GM12891 (cell line): Measurements from ENCODE around the gene LMCD1.

Experiments
- DNase-seq: peaks from one replicate; pipeline ENCODE4 v3.0.0; 2011; ENCODE audit warnings: low spot score; ENCODE audit not compliant: insufficient read length
- FAIRE-seq: peaks from 2 replicates; lab custom pipeline; 2011; peaks lifted over from hg19 to GRCh38; lab: Jason Lieb, UNC
- PAX5 ChIP-seq: IDR thresholded peaks from 2 replicates; pipeline ENCODE4 v1.6.1; 2011; ENCODE audit warnings: low read length, moderate library complexity, mild to moderate bottlenecking; ENCODE audit not compliant: insufficient read depth, severe bottlenecking
- POLR2A ChIP-seq: IDR thresholded peaks from 2 replicates; pipeline ENCODE4 v1.6.1; 2011; ENCODE audit warnings: low read depth, low read length, control low read depth
- POLR2AphosphoS5 ChIP-seq: IDR thresholded peaks from 2 replicates; pipeline ENCODE4 v1.6.1; 2011; ENCODE audit warnings: low read depth, low read length, control low read depth
- POU2F2 ChIP-seq: IDR thresholded peaks from 2 replicates; pipeline ENCODE4 v1.6.1; 2011; ENCODE audit warnings: low read depth, mild to moderate bottlenecking, control low read depth, low read length, moderate library complexity
- SPI1 ChIP-seq: IDR thresholded peaks from 2 replicates; pipeline ENCODE4 v1.6.1; 2011; ENCODE audit warnings: low read depth, low read length, control low read depth
- TAF1 ChIP-seq: IDR thresholded peaks from 2 replicates; pipeline ENCODE4 v1.6.1; 2011; ENCODE audit warnings: low read depth, low read length, control low read depth

The LMCD1 gene

DNA sequence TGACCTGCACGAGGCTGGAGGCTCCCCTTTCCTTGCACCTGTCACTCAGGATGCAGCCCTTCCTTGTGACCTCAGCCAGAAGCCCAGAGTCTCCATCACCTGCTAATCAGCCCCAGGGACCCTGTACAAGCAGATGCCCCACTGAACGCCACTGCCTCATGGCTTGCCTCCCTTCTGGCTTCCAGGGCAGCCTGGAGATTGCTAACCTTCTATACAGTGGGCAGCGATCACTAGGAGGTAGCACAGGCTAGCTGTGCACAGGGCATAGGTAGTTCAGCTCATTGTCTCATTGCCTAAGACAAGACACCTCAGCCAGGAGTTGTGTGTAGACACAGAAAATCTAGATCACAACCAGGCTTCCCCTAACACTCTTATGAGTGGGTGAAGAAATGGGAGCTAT, 93.6 kb downstream of the LMCD1 start:
- DNase-seq (no peak), FAIRE-seq (no peak)
- TF ChIP-seq SPI1 (no peak), PAX5 (no peak), POLR2A (no peak), POLR2AphosphoS5 (no peak), TAF1 (no peak), POU2F2 (no peak)

GRCh38 chr3:8595695-8596115, 94.1 kb downstream of the LMCD1 start:
- no peak for DNase-seq
- FAIRE-seq, result no peak
- no peak for TF ChIP-seq PAX5
- no peak for TF ChIP-seq POLR2AphosphoS5
- no peak for TF ChIP-seq SPI1
- no peak for TF ChIP-seq TAF1
- no peak for TF ChIP-seq POU2F2
- TF ChIP-seq POLR2A, result no peak

DNA sequence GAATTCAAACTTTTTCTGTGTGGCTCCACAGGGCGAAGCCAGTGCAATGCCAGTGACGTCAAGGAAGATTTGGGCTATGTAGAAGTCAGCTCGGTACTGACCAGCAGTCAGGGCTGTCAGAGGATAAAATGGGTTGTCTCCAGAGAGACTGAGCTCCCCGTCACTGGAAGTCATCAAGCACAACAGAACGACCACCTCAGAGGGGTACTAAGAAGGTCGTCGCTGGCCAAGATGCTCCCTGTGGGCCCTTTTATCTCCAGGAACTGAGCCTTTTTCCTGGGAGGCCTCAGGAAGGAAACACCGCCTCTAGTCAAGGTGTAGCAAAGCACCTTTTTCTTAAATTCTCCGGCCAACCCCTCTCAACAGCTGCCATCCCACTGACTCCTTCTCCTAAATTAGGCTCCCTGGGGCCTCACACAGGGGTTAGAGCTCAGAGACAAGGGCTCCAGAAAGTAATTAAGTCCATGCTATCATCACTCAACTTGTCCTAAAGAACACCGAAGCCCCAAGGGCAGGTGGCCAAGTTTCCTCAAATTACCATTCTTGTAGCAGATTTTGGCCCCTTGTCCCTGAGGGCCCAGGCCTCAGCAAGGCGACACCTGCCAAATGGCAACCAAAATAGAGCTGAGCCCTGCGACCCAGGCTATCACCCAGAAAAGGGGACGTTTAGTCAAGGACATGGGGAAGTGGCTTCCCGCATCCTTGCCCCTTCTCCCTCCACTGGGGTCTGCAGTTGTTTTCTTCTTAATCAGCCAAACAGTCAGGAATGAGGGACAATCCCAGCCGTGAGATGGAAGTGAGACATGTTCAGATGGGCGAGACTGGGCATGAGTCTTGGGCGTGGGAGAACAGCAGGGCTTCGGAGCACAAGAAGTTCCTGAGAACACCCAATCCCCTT, 94.9 kb downstream of the LMCD1 start:
- TF ChIP-seq SPI1 (no peak), POU2F2 (no peak), TAF1 (no peak), POLR2AphosphoS5 (no peak), PAX5 (no peak), POLR2A (no peak)
- DNase-seq (no peak), FAIRE-seq (no peak)

DNA sequence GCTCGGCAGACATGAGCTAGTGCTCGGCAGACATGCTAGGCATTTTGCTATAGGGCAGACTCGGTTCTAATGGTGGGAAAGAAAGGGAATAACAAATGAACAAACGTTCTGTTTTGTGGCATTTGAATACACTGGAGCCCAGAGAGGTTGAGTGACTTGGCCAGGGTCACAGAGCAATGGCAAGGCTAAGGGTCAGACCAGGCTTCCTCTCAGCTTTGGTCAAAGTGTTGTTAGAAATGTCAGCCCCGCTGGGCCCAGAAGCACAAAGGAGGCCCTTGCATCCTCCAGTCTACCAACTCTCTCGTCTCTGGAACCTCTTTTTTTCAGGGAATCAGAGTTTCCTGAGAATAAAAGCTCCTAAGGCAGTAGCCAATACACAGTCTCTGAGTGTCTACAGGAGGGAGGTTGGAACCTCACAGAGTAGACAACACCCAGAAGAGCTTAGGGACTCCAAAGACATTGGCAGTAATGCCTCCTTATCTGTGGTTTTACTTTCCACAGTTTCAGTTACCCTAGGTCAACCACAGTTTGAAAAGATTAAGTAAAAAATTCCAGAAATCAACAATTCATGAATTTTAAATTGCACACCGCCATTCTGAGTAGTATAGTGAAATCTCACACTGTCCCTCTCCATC, 95.7 kb downstream of the LMCD1 start:
- DNase-seq (no peak), FAIRE-seq (no peak)
- no peak for TF ChIP-seq POLR2A
- TF ChIP-seq TAF1, result no peak
- TF ChIP-seq SPI1, result no peak
- no peak for TF ChIP-seq POLR2AphosphoS5
- no peak for TF ChIP-seq POU2F2
- no peak for TF ChIP-seq PAX5

- FAIRE-seq, result no peak
- DNase-seq, result no peak
- TF ChIP-seq TAF1, result no peak
- TF ChIP-seq PAX5, result no peak
- no peak for TF ChIP-seq POU2F2
- TF ChIP-seq SPI1, result no peak
- no peak for TF ChIP-seq POLR2AphosphoS5
- no peak for TF ChIP-seq POLR2A
Measured at GRCh38 chr3:8599146-8599545, 97.5 kb downstream of the LMCD1 start.

GRCh38 chr3:8600457-8600856, 98.8 kb downstream of the LMCD1 start:
- TF ChIP-seq POLR2A (no peak), TAF1 (no peak), SPI1 (no peak), POLR2AphosphoS5 (no peak), PAX5 (no peak), POU2F2 (no peak)
- no peak for FAIRE-seq
- DNase-seq, result no peak

- FAIRE-seq (no peak), DNase-seq (no peak)
- TF ChIP-seq POLR2AphosphoS5 (no peak), TAF1 (no peak), PAX5 (no peak), POU2F2 (no peak), POLR2A (no peak), SPI1 (no peak)
Measured at GRCh38 chr3:8603115-8603710, 101.6 kb downstream of the LMCD1 start.

- no peak for FAIRE-seq
- DNase-seq, result no peak
- TF ChIP-seq TAF1 (no peak), SPI1 (no peak), POU2F2 (no peak), POLR2AphosphoS5 (no peak), PAX5 (no peak), POLR2A (no peak)
Measured at GRCh38 chr3:8604006-8604405, 102.4 kb downstream of the LMCD1 start.

GRCh38 chr3:8604988-8605387, 103.4 kb downstream of the LMCD1 start:
- TF ChIP-seq POLR2AphosphoS5 (no peak), SPI1 (no peak), TAF1 (no peak), POLR2A (no peak)
- DNase-seq (no peak), FAIRE-seq (no peak)
